Esophagus muscularis mucosa (tissue), 3 donors: ENCODE measurements around the gene TXNRD3.

Source experiments
- CTCF ChIP-seq, 3 experiments: fragments of 200-600 bp in 2 of 3; fragments of 450-650 bp in 1 of 3; sonication (generic) in 2 of 3; IDR thresholded peaks; one replicate each; pipeline ENCODE4 v1.5.1; 2017 to 2019; ENCODE audit warnings: antibody characterized with exemption in 3 of 3, mild to moderate bottlenecking in 2 of 3, moderate library complexity in 1 of 3
- POLR2AphosphoS5 ChIP-seq, 2 donors: sonication (generic); formaldehyde crosslinking; IDR thresholded peaks; one replicate each; pipeline ENCODE4 v1.6.1; 2017; ENCODE audit warnings: antibody characterized with exemption in 2 of 2

GRCh38 chr3:126638790-126639189 is 16.1 kb downstream of the TXNRD3 start:
- TF ChIP-seq POLR2AphosphoS5 (IDR thresholded peaks at IDR 0.05) (no peak), CTCF (IDR thresholded peaks at IDR 0.05) (no peak)
